A549 (cell line): ENCODE data around the gene CD151.

ENCODE experiments used
- BHLHE40 ChIP-seq: IDR thresholded peaks from 2 replicates; pipeline ENCODE4 v1.6.1; 2012; ENCODE audit warnings: low read depth, low read length, inconsistent platforms
- POLR2A ChIP-seq: IDR thresholded peaks from 2 replicates; pipeline ENCODE4 v1.6.1; 2012; ENCODE audit warnings: mild to moderate bottlenecking, low read length
- TF ChIP-seq, protein P1 (sequence below): fragments of >200 bp; sonication (Bioruptor Twin); formaldehyde crosslinking; IDR thresholded peaks from 3 replicates; pipeline ENCODE4 v1.5.1; 2016

DNA sequence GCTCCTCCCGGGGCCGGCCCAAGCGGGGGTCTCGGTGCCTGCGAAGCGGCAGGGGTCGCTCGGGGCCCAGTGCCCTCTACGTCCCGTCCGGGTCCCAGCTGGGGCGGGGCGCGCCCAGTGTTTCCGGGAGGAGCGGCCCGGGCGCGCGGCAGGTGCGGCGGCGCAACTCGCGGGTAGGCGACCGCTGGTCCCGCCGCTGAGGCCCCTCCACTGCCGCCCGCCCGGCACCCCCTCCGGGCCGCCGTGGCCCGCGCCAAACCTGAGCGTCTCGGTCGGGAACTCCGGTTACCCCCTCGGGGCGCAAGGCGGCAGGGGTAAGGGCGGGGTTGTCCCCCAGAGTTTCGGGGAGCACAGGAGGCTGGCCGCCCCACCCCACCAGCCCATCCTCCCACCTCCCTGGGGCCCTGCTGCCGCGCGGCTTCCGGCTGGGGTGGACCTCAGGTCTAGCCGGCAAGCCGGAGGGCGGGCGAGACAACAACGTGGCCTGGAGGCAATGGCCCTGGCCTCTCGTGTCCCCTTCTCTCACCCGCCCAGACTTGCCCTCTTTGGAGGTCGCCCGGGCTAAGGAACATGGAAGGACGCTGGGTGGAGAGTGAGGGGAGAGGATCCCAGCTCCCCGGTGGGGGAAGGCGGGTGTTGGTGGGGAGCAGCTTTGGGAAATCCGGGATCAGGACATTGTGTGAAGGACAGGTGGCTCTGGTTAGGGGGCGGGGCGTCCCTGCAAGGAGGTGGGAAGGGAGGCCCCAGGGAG, 5.4 kb upstream of the CD151 start:
- TF ChIP-seq, protein P1, sequence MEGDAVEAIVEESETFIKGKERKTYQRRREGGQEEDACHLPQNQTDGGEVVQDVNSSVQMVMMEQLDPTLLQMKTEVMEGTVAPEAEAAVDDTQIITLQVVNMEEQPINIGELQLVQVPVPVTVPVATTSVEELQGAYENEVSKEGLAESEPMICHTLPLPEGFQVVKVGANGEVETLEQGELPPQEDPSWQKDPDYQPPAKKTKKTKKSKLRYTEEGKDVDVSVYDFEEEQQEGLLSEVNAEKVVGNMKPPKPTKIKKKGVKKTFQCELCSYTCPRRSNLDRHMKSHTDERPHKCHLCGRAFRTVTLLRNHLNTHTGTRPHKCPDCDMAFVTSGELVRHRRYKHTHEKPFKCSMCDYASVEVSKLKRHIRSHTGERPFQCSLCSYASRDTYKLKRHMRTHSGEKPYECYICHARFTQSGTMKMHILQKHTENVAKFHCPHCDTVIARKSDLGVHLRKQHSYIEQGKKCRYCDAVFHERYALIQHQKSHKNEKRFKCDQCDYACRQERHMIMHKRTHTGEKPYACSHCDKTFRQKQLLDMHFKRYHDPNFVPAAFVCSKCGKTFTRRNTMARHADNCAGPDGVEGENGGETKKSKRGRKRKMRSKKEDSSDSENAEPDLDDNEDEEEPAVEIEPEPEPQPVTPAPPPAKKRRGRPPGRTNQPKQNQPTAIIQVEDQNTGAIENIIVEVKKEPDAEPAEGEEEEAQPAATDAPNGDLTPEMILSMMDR = no peak
- TF ChIP-seq POLR2A = no peak; the same call in 1 of the 2 replicates
- no peak for TF ChIP-seq BHLHE40
